ENCODE data around the gene RAB11FIP5.
A peak's percentile ranks its signal among the peaks of the same experiment; 100 is the strongest.

RAB11FIP5 gene

DNA sequence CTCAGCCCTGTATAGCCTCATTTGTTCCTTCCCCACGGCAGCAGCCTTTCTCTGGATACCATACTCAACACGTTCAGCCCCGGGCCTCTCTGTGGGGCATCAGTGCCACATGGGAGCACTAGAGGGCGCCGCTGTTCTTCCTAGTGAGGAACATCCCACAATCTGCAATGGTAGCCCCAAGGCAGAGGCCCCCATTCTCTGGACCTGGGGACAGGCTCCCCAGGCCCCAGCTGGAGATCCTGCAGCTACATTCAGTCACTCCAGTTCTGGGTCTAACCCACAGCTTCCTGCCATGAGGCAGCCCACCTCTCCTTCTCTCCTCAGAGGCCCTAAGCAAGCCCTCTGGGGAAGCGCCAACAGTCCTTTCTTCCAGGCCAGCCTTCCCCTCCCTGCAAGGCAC is 27.1 kb downstream of the RAB11FIP5 start:
- DNase-seq = peak; percentile 4

DNA sequence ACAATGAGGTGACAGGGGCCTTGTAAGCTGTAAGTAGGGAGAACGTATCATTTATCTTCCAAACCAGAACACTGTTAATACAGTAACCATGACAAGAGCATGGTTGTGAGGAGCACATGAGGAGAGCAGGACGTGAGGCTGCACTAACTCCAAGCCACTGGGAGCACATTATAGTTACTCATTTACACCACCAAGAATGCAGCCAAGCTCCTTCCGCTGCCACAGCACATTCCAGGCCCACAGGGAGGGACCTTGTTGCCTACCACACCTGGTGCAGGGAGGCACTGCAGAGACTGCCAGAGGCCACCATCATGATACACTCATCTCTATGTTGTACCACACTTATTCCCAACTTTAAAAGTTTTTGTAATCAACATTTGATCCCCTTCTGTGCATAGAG is 27.8 kb downstream of the RAB11FIP5 start:
- DNase-seq = no peak

DNA sequence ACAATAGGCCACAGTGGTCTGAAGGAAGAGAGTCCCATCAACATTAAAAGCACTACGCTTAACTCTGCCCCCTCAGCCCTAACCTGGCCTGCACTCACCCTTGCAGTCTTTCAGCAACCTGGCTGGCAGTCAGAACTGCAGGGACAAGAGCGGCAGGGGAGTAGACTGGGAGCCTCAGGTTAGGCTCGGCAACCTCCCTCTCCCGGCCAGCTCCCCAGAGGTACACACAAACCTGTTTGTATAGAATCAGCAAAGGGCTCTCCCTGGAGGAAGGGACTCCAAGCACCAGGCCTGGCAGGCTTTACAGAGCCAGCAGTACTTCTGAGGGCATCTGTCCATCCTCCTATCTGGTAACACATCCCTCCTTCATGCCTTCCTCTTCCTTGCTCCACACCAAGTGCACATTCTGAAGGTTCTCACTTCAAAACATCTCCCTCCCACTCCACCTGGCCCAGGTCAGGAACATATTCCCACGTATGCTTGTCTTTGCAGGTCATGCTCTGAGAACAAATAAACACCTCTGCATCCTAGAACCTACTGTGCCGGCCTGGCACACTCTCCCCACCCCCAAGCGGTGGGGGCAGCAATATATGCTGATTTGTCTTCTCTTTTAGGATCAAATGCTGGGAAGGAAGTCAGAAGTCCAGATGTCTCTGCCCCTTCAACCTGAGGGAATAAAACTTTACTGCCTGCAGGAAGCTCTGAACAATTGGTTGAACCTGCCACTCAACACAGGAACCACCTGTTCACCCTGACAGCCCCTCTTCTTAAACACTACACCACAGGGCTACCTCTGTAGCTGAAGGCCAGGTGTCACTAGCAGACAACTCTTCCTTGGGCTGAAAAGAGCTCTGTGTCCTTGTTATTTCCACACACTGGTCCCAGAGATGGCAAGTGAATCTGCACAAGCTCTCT is 28.6 kb downstream of the RAB11FIP5 start:
- no peak for DNase-seq

DNA sequence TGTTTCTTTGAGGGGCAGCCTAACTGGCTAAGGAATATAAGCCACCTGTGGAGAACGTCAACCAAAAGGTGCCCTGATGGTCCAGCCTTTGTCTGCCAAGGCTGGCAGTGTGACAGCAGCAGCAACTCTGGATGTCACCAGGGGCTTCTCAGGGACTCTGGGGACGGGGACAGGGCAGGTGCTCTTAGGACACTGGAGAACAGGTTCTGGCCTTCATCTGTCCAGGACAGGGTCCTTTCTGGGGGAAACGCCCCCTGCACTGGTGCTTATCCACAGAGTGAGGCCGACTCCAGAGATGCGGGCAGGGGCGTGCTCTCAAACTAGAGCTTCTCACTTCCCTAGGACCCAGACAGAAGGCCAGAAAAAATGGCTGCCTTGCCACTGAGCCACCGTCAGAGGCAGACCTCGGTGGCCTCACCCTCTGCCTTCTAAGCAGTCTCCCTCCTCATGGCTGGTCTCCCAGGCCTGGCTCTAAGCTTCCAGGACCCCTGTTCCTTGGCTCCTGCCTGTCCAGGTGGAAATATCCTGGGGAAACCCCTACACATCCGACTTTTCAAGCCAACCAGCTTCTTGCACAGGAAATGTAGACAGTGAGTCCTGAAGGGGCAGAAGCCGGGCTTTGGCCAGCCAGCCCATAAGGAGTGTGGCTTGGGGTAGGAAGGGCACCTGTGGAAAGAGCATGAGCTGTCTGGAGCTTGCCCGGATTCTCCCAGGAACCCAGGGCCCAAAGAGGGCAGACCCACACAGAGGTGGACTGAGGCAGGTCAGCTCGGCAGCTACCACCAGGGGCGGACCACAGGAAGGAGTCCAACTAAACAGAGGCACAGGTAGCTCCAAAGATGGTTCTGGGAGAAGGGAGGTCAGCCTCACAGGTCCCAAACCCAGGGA is 30.0 kb downstream of the RAB11FIP5 start:
- no peak for DNase-seq

DNA sequence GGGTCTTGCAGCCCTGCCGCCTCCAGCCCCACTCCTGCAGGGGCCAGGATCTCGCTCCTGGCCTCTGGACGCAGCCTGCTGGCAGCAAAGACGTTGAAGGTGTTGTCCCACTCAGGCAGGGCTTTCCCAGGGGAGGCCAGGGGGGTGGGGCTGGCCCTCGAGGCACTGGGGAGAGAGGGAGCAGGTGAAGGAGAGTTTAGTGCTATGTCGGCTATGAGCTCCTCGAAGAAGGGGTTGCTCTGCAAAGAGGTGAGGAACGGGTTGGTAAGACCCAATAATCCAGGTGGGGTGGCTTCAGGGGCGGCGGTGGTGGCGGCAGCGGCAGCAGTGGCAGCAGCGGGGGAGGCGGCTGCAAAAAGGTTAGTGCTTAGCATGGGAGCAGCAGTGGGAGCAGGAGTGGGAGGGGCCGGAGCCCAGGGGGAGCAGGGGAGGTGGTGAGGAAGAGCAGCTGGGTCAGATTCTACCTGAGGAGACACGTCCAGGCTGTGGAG is 31.5 kb downstream of the RAB11FIP5 start:
- DNase-seq = no peak

DNA sequence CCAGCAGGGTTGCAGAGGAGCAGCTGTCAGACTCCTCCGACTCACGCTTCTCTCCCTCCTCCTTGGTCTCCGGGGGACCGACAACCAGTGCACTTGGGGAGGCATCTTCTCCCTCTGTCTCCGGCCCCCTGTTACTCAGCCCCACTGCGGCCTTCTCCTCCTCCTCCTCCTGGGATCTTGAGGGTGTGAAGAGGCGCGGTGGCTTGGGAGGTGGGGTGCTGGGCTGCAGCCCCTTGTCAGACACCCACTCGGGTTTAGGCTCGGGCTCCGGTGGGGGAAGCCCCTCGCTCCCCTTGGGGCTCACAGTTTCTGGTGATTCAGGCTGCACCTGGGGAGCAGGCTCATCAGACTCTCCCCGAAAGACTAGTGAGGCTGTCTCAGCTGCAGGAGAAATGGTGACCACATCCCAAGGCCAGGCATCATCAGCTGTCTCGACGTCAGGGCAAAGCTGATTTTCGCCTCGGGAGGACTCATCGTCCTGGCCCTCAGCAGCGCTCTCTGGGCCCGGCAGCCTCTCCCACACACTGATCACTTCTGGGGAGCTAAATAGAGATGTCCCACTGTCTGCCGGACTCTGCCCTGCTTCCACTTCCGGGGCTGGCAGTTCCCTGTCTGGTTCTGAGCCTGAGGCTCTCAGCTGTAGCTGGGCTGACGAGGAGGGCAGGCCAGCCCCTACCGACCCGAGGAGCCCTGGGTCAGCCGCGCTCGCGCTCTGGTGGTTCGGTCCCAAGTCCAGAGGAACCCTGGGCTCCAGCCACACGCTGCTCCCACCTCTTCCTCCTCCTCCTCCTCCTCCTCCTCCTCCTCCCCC is 32.2 kb downstream of the RAB11FIP5 start:
- no peak for DNase-seq

DNA sequence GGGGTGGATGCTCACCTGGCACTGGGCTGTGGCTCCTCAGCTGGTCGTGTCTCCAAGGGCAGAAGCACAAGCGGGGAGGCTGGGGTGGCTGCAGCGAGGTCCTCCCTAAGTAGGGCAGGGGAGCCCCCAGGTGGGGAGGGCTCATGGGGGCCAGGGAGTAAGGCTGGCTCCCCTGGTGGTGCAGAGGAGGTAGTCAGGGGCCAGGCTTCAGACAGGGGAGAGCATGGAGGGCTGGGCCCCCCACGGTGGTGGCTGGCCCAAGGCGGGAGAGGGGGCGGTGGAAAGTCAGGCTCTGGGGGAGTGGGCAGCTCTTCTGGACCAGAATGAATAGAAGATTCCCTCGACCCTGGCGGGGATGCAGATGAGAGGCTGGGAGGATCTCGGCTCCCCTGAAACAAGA is 33.1 kb downstream of the RAB11FIP5 start:
- no peak for DNase-seq

DNA sequence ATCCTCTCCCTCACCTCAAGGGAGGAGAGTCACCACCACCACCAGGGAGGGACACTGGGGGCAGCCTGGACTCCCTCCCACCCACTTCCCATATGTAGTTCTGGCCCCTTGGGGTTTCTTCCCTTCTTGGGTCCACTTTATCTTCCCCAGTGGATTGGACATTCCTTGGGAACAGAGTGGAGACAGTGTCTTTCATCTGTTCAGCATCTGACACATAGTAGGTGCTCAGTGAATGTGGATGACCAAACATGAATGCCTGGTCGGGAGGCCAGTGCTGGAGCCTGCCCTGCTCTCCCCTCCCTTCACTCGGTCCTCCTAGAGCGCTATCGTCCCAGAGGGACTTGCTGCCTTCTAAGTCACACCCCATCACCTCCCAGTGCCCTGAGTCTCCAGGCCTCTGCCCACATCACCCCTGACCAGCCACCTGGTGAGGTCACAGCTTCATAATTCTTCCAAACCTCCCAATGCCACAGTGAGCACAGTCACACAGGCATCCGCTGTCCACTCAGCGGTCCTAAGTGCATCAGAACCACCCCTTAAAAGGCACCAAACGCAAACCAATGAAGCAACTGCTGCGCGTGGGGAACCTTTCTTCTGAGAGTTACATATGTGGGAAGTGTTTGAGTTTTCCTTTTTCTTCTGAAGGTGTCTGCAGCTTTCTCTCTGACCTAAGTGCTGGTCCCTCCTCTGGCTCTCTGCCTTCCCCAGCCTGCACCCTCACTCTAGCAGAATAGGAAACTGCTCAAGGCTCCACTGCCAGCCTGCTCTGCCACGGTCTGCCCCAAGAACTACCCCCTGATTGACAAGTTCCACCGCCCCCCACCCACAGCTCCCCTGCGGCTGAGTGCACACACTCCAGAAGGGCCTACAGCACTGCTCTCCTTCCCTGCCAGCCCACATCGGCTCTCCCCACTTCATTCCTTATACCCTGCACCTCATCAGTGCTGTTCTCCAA is 34.0 kb downstream of the RAB11FIP5 start:
- no peak for DNase-seq

DNA sequence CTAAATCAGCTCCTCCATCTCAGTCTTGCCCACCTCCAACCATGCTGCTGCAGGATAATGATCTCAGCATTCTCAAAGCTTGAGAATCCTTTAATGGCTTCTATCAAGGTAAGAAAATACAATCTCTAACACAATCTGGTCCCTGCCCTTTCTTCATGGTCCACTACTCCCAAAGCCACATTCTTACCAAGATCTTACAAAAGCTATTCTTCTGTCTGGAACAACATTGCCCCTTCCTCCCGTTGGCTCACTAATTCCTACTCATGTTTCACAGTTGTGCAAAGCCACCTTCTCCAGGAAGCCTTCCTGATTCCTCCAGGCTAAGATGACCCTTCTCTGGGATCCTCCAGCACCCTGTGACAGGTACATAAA is 35.3 kb downstream of the RAB11FIP5 start:
- no peak for DNase-seq

DNA sequence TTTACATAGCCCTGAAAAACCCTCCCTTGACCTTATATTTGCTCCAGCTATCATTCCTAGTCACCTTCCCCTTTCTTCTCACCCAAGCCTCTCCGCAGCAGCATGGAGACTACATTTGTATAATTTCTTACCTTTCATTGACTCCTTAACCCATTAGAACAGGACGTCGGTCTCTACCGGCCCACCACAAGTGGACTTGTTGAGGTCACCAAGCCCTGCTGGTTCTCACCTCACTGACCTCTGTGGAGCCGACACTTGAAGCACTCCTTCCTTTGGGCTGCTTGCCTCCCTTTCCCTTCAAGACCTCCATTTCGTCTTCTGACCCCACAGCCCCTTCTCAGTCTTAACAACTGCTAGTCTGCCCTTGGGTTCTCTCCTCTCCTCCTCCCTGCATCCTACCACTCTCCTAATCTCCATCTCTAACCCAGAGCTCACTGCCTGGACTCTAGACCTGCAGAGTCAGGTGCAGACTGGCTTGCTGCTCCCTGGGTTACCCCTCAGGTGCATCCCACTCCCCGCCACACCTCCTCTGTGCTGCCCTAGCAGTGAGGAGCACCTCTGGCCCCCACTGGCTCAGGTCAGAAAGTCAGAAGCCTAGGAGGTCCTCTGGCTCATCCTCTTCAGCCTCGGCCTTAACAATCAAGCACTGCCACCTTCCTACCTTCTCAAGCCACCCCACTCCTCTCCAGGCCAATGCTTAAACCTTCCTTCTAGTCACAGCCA is 35.9 kb downstream of the RAB11FIP5 start:
- DNase-seq = no peak

DNA sequence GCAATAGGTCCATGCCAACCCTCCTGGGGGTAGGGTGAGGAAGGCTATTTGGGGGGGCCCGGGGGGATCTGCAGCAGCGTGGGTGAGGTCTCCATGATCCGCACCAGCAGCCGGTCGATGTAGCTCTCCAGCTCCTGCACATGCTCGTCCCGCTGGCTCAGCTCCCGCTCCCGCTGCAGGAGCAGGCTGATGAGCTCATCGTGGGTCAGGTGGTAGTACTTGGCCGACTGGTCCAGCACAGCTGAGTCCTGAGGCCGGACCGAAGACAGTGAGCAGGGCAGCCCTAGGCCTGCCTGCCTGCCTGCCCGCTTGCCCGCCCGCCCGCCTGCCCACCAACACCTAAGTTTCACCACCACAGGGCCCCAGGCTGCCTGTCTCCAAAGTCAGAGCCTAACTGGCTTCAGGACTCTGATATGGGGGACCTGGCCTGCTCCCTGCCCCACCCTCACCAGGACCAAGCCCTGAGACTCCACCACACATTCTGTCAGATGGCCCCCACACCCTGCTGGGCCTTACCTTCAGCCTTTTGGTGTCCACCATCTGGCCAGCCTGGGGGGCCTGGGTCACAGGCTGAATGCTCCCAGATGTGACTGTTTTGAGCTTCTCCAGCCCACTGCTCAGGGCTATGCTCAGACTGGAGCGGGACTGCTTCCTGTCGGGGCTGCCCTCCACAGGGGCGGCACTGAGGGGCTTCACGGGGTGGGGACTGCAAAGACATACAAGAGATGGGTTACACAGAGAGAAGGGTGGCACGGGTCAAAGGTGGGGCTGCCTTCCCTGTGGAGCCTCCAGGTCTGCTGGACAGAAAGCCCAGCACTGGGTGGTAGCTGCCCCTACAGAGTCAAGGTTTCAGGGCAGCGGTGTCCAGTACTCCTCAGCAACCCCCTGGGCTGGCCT is 37.0 kb downstream of the RAB11FIP5 start:
- no peak for DNase-seq

DNA sequence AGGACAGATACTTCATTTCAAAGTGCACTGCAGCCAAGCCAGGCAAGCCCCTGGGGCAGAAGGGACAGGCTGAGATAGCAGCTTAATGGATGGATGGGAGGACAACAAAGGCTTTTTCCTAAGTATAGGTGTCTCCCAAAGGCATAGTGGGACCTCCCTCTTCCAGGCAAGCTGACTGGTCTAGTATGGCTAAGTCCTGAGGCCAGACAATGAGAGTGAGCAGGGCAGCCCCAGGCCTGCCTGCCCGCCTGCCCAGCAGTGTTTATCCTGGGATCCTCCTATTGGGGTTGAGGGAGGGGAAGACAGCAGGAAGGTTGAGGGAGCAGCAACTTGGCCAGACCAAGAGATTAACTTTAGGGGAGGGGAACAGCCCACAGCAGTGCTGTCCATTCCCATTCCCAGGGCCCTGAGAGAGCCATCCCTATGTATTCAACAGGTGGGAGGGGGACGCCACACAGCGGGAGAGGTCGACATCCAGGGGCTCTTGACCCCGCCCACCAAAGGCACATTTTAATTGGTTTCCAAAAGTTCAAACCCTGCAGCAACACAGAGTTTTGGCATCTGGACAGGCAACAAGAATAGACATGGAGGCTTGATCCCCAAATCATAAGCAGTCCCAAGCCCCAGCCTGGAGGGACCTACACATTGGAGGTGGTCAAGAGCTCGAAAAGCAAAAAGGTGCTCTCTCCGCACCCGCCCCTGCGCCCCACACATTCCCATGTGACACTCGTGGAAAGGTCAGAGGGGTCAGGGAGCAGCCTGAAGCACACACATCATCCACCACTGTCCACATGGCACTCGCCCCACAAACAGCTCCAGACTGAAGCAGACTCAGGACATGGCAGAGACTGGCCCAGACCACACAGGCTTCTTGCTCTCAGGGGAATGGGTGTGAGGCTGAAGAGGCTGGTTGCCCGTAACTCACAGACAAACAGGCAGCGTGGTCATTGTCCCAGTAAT is 38.4 kb downstream of the RAB11FIP5 start:
- DNase-seq = no peak

DNA sequence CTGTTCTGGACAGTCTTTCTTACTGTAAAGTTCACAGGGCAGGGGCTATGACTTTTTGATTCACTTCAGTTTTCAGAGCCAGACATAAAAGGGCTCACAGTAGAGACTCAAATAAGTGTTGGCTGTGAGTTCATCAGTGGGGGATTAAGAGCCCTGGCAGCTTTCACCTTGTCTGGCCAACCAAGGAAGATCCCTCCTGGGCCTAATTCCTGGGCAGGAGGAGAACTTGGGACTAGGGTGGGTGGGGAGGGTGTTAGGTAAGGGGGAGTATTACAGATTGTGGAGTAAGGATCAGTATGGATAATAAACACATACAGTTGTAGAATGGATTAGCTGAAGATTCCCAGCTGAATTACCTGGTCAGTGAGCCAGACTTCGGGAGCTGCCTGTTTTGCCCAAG is 40.3 kb downstream of the RAB11FIP5 start:
- no peak for DNase-seq

DNA sequence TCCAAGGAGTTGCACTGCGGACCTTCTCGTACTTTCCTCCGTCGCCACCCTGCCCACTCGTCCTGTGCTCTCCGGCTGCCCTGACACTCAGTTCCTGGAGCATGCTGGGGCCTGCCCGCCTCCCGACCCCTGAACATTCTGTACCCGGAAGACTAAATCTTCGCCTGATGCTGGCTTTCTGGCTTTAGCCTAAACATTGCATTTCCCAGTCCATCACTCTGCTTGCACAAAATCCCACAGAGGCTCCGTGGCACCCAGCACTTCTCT is 40.7 kb downstream of the RAB11FIP5 start:
- no peak for DNase-seq

DNA sequence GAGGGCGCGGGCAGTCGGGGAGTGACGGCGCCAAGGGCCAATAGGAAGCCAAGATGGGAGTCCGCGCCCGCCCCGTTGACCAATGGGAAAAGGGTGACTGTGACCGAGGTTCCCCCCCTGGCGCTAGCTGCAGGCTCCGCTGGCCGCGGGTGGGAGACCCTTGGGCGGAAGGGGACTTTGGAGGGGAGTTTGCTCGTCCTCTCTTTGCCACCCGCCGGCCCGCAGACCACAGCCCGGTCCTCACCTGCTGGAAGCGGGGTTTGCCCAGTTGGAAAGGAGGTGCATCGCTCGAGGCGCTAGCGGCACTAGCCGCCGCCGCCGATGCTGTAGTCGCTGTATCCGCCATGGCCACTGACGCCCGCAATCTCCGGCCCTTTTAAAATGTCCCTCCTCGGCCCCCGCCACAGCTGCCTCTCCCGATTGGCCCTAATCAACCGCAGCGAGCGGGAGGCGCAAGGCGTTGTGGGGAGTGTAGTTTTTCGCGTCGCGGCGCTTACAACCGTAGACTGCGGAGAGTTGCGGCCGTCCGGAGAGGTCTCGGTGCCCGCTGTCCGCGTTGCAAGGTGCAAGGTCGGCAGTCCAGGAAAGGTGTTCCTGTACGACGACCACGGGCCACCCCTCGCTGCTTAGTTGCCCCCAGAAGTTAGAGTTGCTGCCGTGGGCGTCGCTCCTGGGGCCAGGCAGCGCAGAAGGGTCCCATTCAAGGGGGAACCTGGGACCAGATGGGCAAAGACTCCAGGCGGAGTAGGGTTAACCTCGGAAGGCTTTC is 41.2 kb downstream of the RAB11FIP5 start, which contains the start of gene SFXN5:
Gene SFXN5, minus strand, starts transcription at position 353 of the 769 bp plus-strand sequence. Its CDS starts 7 bp downstream, at position 346.
- peak; percentile 86 for DNase-seq

DNA sequence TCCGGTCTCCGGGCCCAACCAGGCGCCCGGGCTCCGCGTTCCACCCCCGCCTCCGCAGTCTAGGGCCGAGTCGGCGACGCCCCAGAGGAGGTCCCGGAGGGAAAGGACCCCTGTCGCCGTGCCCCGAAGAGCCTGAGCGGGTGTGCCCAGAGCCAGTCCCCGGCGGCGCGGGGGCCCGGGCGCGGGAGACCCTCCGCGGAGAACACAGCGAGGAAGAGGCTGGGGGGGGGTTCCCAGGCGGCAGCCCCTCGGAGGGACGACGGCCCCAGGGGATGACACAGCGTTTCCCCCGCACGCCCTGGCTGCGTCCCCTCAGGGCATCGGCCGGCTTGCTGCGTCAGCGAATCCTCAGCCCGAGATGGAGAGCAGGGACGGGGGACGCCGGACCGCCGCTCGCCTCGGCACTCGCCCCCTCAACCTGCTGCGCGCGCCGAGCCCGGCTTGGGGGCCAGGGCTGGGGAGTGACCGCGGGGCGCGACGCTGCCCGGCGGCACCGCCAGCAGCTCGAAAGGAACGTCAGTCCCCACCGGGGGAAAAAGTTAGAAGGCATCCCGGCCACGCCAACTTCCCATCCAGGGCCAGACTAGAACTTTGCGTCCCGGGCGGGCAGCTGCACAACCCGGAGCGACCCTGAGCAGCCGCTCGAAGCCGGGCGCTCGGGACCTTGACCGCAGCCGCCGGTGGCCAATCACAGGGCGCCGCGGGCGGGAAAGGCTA is 41.9 kb downstream of the RAB11FIP5 start:
- no peak for DNase-seq
